Measurements from ENCODE around the gene SLC25A12. TPM values are rescaled to one million over a fixed set of nuclear protein-coding genes. Genes with fewer than 3 reads are reported as not detected.

The SLC25A12 gene
- polyA plus RNA-seq, 3 donors = 6.5 to 8.8 (median 7.0) TPM

- H3K4me3 ChIP-seq (replicated peaks in 1 of 3; ENCODE audit: low read depth in 2 of 3, low read length in 3 of 3) = no peak overlapping the region
- H3K79me2 ChIP-seq (ENCODE audit: insufficient read depth, low read length) = no peaks in the 10 kb centered on the region
- no peak overlapping the region for H3K4me3 Mint-ChIP-seq
- no peak overlapping the region for H2AFZ ChIP-seq (ENCODE audit: insufficient read depth, low read depth, low read length, poor library complexity, severe bottlenecking)
- peaks cover 0 to 11% of the 10 kb centered on the region in 2 donors for H3K9me3 ChIP-seq (replicated peaks in 1 of 2; ENCODE audit: control insufficient read depth in 1 of 2, insufficient read depth in 1 of 2, low read length in 2 of 2)
- H3K36me3 ChIP-seq (replicated peaks in 1 of 2; ENCODE audit: control insufficient read depth in 1 of 2, insufficient read depth in 2 of 2, low read length in 2 of 2) = peaks cover 4 to 22% of the 10 kb centered on the region in 2 donors
- H3K9ac ChIP-seq (ENCODE audit: insufficient read depth, low read length, poor library complexity, severe bottlenecking) = no peak overlapping the region
- H3K27ac ChIP-seq (ENCODE audit: low read depth in 1 of 2, low read length in 2 of 2) = no peak overlapping the region
- no peak overlapping the region for H3K4me2 ChIP-seq (replicated peaks; ENCODE audit: extremely low read depth, low read length, poor library complexity, severe bottlenecking)
- no peak for TF ChIP-seq CTCF (IDR thresholded peaks at IDR 0.05)
- no peaks in the 10 kb centered on the region for H3K4me1 ChIP-seq (ENCODE audit: control insufficient read depth in 1 of 2, insufficient read depth in 2 of 2, low read length in 2 of 2)
- H3K36me3 Mint-ChIP-seq = peaks cover 20 to 46% of the 10 kb centered on the region in 2 donors
- no peak for DNase-seq
- H3K27ac Mint-ChIP-seq = no peak overlapping the region
- H3K9me3 Mint-ChIP-seq = peaks cover 2 to 10% (median 6%) of the 10 kb centered on the region in 7 donors
- intact Hi-C loops (cut with micrococcal nuclease) = no loop called here
- H4K20me1 ChIP-seq (ENCODE audit: insufficient read depth, low read length) = no peaks in the 10 kb centered on the region
- no peaks in the 10 kb centered on the region for H3K4me1 Mint-ChIP-seq
- H3K27me3 ChIP-seq (ENCODE audit: control insufficient read depth in 2 of 2, insufficient read depth in 2 of 2, low read length in 2 of 2) = no peaks in the 10 kb centered on the region
- no peaks in the 10 kb centered on the region for H3K27me3 Mint-ChIP-seq (ENCODE audit: low read depth in 3 of 3)
- 94% methylated on average over 5 of the region's 5 CpGs for WGBS (ENCODE audit: insufficient coverage)
Observed at GRCh38 chr2:171864357-171864985, 29.6 kb downstream of the SLC25A12 start.

- no peak for TF ChIP-seq CTCF (IDR thresholded peaks at IDR 0.05)
- no peaks in the 10 kb centered on the region for H3K79me2 ChIP-seq (ENCODE audit: insufficient read depth, low read length)
- no peak overlapping the region for H3K9ac ChIP-seq (ENCODE audit: insufficient read depth, low read length, poor library complexity, severe bottlenecking)
- no peaks in the 10 kb centered on the region for H3K27me3 ChIP-seq (ENCODE audit: control insufficient read depth in 2 of 2, insufficient read depth in 2 of 2, low read length in 2 of 2)
- Mint-ChIP-seq H3K9me3 (peaks cover 0 to 3% (median 2%) of the 10 kb centered on the region in 7 donors), H3K27me3 (ENCODE audit: low read depth in 3 of 3) (no peaks in the 10 kb centered on the region), H3K4me1 (no peaks in the 10 kb centered on the region), H3K4me3 (no peak overlapping the region), H3K36me3 (peaks cover 13 to 29% of the 10 kb centered on the region in 2 donors), H3K27ac (no peak overlapping the region)
- no CpG with 5 or more reads among the region's 3 CpGs for WGBS (ENCODE audit: insufficient coverage)
- no peak overlapping the region for H2AFZ ChIP-seq (ENCODE audit: insufficient read depth, low read depth, low read length, poor library complexity, severe bottlenecking)
- peaks cover under 1 to 9% of the 10 kb centered on the region in 2 donors for H3K36me3 ChIP-seq (replicated peaks in 1 of 2; ENCODE audit: control insufficient read depth in 1 of 2, insufficient read depth in 2 of 2, low read length in 2 of 2)
- no peak overlapping the region for H3K4me2 ChIP-seq (replicated peaks; ENCODE audit: extremely low read depth, low read length, poor library complexity, severe bottlenecking)
- DNase-seq = no peak
- no peaks in the 10 kb centered on the region for H4K20me1 ChIP-seq (ENCODE audit: insufficient read depth, low read length)
- H3K4me3 ChIP-seq (replicated peaks in 1 of 3; ENCODE audit: low read depth in 2 of 3, low read length in 3 of 3) = no peak overlapping the region
- H3K4me1 ChIP-seq (ENCODE audit: control insufficient read depth in 1 of 2, insufficient read depth in 2 of 2, low read length in 2 of 2) = no peaks in the 10 kb centered on the region
- intact Hi-C loops (cut with micrococcal nuclease) = no loop called here
- H3K9me3 ChIP-seq (replicated peaks in 1 of 2; ENCODE audit: control insufficient read depth in 1 of 2, insufficient read depth in 1 of 2, low read length in 2 of 2) = peaks cover 0 to 1% of the 10 kb centered on the region in 2 donors
- H3K27ac ChIP-seq (ENCODE audit: low read depth in 1 of 2, low read length in 2 of 2) = no peak overlapping the region
Observed at GRCh38 chr2:171862501-171862900, 31.5 kb downstream of the SLC25A12 start.

All from CD14-positive monocyte (primary cell).